Upper lobe of right lung (tissue), 1 donor: ENCODE measurements around the gene DNAJB6. TPM values are rescaled to one million over a fixed set of nuclear protein-coding genes. Genes with fewer than 3 reads are reported as not detected.
A peak's percentile ranks its signal among the peaks of the same experiment; 100 is the strongest.

ENCODE experiments used
- ATAC-seq: fragments of 200-7000 bp; cut with Tn5 transposase; one replicate; pipeline ENCODE4 v1.9.1; 2020; ENCODE audit warnings: mild to moderate bottlenecking, moderate library complexity
- DNase-seq: peaks from one replicate; pipeline ENCODE4 v3.0.0-alpha.2; 2020
- H3K27ac ChIP-seq: fragments of 200-600 bp; one replicate; pipeline ENCODE4 v1.8.0; 2022
- H3K27me3 ChIP-seq: fragments of 200-600 bp; one replicate; pipeline ENCODE4 v1.8.0; 2022; ENCODE audit warnings: mild to moderate bottlenecking
- H3K36me3 ChIP-seq: fragments of 200-600 bp; one replicate; pipeline ENCODE4 v1.8.0; 2022
- H3K4me1 ChIP-seq: fragments of 200-600 bp; one replicate; pipeline ENCODE4 v1.8.0; 2022
- H3K4me3 ChIP-seq: fragments of 200-600 bp; one replicate; pipeline ENCODE4 v1.8.0; 2022; ENCODE audit warnings: mild to moderate bottlenecking
- H3K9me3 ChIP-seq: fragments of 200-600 bp; one replicate; pipeline ENCODE4 v1.8.0; 2022
- CTCF ChIP-seq: fragments of 200-600 bp; IDR thresholded peaks from one replicate; pipeline ENCODE4 v1.8.0; 2022; ENCODE audit warnings: antibody characterized with exemption
- intact Hi-C: fragments of 100-400 bp; cut with DNase I; formaldehyde crosslinking; loops from one replicate; pipeline ENCODE4 v1.11.0; 2022
- total RNA-seq: library from RNA; stranded (reverse); fragmentation: NEBNext Ultra II Directional; extraction: Animal tissue kit (Norgen Biotek cat#: 25700); gene quantifications from one replicate; pipeline ENCODE4 v1.2.1, GENCODE V29; 2021
- donor health status: DM: no; HTN: yes; CAD: no; lungs with severe emphysema.

Gene DNAJB6
- total RNA-seq, 1 donor from 2014 or later: 95.8 TPM

DNA sequence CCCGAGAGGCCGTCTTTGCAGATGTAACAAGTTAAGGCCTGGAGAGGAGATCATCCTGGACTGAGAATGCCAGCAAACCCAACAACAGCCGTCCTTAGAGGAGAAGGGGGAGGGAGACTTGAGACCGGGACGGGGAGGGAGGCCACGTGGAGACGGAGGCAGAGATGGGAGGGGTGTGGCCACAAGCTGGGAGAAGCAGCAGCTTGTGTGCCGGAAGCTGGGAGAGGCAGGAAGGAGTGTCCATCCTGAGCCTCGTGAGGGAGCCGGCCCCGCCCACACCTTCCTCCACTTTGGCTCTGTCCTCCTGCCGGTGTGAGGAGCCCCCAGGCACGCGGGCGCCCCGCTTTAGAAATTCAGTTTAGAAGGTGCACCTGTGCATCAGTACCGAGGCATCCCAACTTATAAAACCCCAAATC, 95.7 kb downstream of the DNAJB6 start:
- Histone ChIP-seq H3K27ac (no peak overlapping the region), H3K36me3 (no peaks in the 10 kb centered on the region), H3K4me3 (peak overlapping the region; percentile 14), H3K27me3 (no peaks in the 10 kb centered on the region), H3K4me1 (peaks cover 5% of the 10 kb centered on the region), H3K9me3 (no peaks in the 10 kb centered on the region)
- TF ChIP-seq CTCF: no peak
- ATAC-seq (peak; percentile 32), DNase-seq (peak; percentile 63)
- intact Hi-C loops: no loop called here

DNA sequence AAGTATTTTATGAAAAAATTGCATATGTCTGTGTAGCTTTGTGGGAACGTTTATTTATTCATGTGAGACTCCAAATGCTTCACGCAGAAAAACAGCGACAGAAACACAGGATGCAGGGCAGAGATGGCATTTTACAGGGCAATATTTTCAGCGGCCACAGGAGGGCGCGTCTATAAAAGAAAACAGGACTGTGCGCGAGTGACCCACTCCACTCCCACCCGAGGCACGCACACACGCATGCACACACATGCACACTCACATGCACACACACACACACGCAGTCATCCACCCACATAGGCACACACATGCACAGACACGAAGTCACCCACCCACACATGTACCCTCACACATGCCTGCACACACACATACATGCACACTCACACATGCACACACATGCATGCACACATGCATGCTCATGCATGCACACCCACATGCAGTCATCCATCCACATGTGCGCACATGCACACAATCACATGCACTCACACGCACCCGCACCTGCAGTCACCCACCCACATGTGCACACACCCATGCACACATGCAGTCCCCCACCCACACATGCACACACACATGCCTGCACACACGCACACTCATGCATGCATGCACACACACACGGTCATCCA, 96.3 kb downstream of the DNAJB6 start:
- H3K36me3 ChIP-seq: no peaks in the 10 kb centered on the region
- intact Hi-C loops: no loop called here
- H3K4me3 ChIP-seq: peak overlapping the region; percentile 14
- DNase-seq (peak; percentile 65), ATAC-seq (peak; percentile 55)
- no peaks in the 10 kb centered on the region for H3K9me3 ChIP-seq
- TF ChIP-seq CTCF: peak; percentile 66
- no peaks in the 10 kb centered on the region for H3K27me3 ChIP-seq
- peaks cover 5% of the 10 kb centered on the region for H3K4me1 ChIP-seq
- no peak overlapping the region for H3K27ac ChIP-seq

DNA sequence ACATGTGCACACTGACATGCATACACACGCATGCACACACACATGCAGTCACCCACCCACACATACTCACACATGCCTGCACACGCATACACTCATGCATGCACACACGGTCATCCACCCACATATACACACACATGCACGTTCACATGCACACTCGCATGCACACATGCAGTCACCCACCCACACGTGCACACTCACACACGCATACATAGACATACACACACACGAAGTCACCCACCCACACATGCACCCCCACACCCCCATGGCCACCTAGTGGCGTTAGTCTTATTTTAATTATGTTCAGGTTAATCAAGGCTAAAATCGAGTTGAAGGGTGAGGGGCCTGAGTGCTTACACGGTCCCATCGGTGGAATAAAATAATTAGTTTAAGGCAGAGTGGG, 96.8 kb downstream of the DNAJB6 start:
- Histone ChIP-seq H3K4me1 (peaks cover 5% of the 10 kb centered on the region), H3K36me3 (no peaks in the 10 kb centered on the region), H3K27me3 (no peaks in the 10 kb centered on the region), H3K27ac (no peak overlapping the region), H3K4me3 (no peak overlapping the region), H3K9me3 (no peaks in the 10 kb centered on the region)
- DNase-seq (peak; percentile 17), ATAC-seq (no peak)
- no peak for TF ChIP-seq CTCF
- intact Hi-C loops: no loop called here

DNA sequence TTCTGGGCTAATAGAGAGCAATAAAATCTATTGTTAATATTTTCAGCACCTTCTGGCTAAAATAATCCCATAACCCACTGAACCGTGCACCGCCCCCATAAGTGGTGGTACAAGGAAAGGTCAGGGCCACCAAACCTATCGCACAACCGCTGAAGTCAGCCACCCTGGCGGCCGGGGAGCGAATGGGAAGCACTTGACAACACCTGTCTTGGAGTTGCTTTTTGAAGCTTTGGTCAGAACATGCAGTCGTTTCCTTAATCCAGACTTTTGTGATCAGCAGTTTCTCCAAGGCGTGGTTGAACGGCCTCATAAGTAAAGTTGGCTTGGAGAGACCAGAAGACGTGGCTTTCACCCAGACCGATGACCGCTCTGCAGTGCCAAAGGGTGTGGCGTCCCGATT, 97.4 kb downstream of the DNAJB6 start:
- TF ChIP-seq CTCF: no peak
- H3K36me3 ChIP-seq: no peaks in the 10 kb centered on the region
- intact Hi-C loops: no loop called here
- H3K4me1 ChIP-seq: peaks cover 5% of the 10 kb centered on the region
- H3K4me3 ChIP-seq: no peak overlapping the region
- no peaks in the 10 kb centered on the region for H3K27me3 ChIP-seq
- DNase-seq (peak; percentile 43), ATAC-seq (no peak)
- no peak overlapping the region for H3K27ac ChIP-seq
- H3K9me3 ChIP-seq: no peaks in the 10 kb centered on the region

DNA sequence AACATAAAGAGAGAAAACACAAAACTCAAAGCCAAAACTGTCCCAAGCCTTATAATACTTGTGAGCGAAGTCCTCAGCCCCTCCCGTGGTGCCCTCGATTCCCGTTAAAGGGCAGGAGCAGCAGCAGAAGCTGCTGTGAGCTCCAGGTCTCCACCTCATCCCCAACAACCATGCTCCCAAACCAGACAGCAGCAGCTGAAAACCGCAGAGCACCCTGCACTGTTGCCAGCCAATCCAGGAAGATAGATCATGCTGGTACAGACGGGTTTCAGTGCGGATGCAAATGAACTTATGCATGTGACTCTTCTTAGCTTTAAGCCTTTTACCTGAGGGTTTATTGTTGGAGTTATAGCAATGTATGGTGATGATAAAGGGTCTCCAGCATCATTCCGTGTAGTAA, 97.9 kb downstream of the DNAJB6 start:
- TF ChIP-seq CTCF: no peak
- H3K9me3 ChIP-seq: no peaks in the 10 kb centered on the region
- ATAC-seq: no peak
- H3K4me3 ChIP-seq: no peak overlapping the region
- no peaks in the 10 kb centered on the region for H3K36me3 ChIP-seq
- intact Hi-C loops: no loop called here
- H3K27me3 ChIP-seq: no peaks in the 10 kb centered on the region
- no peak overlapping the region for H3K27ac ChIP-seq
- DNase-seq: peak; percentile 26
- H3K4me1 ChIP-seq: peaks cover 5% of the 10 kb centered on the region

DNA sequence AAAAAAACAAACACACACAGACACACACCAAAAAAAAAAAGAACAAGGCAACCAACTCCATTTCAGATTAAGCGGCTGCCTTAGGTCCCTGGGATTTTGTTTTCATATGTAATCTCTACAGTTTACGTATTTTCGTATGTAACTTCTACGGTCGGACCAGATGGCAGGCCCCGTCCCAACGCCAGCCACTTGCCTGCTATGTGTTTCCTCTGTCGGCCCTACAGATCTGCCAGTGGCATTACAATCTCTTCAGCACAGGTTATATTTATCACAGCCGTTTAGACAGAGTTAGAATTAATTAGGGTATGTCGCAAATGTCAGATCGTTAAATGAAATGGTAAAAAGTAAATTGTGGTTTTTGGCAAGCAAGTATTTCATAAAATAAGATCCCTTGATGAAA, 99.3 kb downstream of the DNAJB6 start:
- Histone ChIP-seq H3K27me3 (no peaks in the 10 kb centered on the region), H3K27ac (no peak overlapping the region), H3K4me1 (peaks cover 5% of the 10 kb centered on the region), H3K36me3 (no peaks in the 10 kb centered on the region), H3K9me3 (no peaks in the 10 kb centered on the region), H3K4me3 (no peak overlapping the region)
- DNase-seq: no peak
- no peak for TF ChIP-seq CTCF
- intact Hi-C loops: no loop called here
- no peak for ATAC-seq
